NCI-H1092 treated with DMSO at 0.1 percent for 48 hours (cell line): Measurements from ENCODE around the gene IFIT3.
"Not testable (repeated sequence)": the region's sequence is repeated elsewhere in the genome, so short reads cannot be mapped to it uniquely, and the experiment has no call there.

Experiments
- DNase-seq: peaks from one replicate; lab custom pipeline; 2025; lab: John Stamatoyannopoulos, UW

The IFIT3 gene, protein sequence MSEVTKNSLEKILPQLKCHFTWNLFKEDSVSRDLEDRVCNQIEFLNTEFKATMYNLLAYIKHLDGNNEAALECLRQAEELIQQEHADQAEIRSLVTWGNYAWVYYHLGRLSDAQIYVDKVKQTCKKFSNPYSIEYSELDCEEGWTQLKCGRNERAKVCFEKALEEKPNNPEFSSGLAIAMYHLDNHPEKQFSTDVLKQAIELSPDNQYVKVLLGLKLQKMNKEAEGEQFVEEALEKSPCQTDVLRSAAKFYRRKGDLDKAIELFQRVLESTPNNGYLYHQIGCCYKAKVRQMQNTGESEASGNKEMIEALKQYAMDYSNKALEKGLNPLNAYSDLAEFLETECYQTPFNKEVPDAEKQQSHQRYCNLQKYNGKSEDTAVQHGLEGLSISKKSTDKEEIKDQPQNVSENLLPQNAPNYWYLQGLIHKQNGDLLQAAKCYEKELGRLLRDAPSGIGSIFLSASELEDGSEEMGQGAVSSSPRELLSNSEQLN

DNA sequence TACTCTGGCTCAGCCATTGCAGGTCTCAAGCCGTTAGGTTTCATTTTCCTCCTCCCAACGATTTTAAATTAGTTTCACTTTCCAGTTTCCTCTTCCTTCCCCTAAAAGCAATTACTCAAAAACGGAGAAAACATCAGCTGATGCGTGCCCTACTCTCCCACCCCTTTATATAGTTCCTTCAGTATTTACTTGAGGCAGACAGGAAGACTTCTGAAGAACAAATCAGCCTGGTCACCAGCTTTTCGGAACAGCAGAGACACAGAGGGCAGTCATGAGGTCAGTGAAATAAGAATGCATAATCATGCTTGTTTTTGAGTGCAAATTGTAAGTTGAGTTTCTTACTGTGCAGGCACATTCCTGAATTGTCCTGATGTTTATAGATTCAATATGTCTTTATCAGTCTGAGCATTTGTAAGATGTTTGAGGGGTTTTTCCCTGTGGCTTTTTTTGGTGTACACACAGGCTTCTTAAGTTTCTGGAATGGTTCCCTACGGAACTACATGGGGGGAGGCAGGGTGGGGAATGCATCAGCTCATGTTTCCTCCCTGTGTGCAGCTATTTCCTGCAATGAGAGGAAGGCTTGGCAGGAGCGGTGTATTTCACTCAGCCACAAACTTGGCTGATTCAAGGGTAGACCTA, at the start of gene IFIT3:
Gene IFIT3 (plus strand): TSS at position 195 of the 639 bp plus-strand sequence. CDS start 77 bp downstream, at position 272.
- no peak for DNase-seq

DNA sequence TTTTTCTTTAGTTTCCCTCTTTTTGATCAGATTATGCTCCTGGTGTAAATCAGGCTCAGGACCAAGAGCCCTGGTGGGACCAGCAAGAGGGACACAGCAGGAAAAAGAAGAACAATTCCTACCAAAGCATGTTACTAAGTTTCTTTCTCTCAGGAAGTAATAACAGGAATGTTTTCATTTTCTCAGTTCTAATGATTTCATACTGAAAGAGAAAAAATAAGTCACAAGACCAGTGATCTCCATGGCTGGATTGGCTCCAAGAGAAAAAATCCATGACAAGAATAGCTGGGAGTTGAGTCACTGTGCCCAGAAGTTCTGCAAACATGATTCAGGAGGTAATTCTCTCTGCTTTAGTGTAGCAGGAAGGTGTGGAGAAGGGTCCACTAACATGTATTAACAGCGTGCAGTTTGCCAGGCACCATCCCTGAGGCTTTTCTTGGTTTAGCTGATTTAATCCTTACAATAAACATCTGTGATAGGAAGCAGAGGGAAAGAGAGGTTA, 49.7 kb upstream of the IFIT3 start:
- no peak for DNase-seq

DNA sequence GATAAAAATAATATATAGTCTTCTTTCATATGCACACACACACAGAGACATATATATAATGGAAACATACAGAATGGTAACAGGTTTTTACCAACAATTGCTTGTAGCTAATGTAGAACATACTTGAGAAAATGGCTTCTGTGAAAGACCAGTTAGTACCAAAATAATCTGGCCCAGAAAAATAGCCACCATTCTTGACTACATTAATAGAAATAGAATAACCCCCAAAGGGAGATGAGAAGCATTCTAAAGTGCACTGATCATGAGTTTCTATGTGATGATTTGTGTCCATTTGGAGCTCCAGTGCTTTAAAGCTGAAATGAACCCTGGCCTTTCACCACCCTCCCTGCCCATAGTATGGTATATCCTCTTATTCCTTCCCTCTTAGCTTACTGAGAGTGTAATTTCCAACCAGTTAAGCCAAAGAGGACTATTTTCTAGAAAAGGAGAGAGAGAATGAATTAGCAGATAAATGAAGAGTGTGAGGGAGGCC, 48.9 kb upstream of the IFIT3 start:
- DNase-seq = no peak

DNA sequence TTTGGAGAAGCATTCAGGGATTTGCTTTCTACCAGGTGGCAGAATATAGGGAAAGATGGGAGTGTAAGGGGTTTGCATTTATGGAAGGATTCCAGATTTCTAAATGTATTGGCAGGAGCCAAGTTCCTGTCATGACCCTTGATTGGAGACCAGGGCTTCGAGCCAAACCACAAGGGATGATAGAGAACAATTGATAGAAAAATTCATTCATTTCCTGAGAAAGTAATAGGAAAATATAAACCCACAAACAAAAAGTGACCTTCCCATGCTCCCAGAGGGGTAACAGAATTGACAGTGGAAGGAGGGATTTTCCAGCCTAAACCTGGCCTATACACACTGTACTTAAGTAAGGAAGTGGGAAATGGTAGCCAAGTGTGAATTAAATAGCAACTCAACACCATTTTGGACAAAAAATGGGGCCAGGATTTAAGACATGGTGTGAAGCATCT, 48.4 kb upstream of the IFIT3 start:
- peak; percentile 11 for DNase-seq

DNA sequence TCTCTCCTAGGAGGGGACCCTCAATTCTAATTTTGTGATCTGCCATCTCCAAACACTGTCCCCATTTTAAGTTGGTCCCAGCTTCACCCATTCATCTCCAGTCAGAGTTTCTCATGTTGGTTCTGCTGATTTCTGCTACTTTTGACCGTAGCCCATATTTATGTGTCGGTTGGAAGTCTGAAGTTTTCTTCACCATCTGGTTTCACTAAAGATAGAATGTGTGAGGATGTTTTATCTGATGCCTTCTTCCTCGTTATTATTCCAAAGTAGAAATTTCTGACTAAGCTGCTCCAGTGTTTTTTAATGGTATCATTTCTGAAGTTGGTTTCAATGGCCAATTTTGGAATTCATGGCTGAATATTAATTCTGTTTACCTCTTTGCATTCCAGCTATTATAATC, 47.3 kb upstream of the IFIT3 start:
- DNase-seq = no peak

DNA sequence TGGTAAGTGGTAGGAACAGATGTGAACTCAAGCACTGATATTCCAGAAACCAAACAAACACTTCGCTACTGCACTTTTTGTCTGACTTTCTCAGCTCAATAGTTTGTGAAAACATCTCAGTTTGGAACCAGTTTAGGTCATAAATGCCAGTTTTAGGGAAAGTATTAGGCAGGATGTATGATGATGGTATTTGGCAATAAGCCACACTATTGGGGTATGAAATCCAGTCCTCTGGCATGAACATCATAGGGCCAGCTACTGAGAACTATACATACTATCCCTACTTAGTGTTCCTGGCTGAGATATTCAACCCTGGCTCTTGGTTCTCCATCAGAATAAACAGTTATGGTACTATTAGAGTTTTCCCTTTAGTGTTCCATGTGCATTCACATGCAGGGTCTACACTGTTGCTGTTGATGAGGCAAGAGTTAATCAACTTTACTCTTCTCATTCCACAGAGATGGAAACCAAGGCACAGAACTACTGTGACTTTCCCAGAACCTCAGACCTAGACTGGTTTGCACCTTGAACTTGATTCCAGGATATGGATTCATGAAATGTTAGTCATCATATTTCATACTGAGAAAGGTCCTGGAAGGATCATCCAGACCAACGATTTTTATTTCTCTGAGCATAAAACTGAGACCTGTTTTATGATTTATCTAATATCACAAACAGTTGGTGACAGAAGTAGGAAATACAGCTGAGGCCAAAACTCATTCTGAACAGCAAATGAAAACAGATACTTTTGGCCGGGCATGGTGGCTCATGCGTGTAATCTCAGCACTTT, 46.0 kb upstream of the IFIT3 start:
- DNase-seq = no peak

DNA sequence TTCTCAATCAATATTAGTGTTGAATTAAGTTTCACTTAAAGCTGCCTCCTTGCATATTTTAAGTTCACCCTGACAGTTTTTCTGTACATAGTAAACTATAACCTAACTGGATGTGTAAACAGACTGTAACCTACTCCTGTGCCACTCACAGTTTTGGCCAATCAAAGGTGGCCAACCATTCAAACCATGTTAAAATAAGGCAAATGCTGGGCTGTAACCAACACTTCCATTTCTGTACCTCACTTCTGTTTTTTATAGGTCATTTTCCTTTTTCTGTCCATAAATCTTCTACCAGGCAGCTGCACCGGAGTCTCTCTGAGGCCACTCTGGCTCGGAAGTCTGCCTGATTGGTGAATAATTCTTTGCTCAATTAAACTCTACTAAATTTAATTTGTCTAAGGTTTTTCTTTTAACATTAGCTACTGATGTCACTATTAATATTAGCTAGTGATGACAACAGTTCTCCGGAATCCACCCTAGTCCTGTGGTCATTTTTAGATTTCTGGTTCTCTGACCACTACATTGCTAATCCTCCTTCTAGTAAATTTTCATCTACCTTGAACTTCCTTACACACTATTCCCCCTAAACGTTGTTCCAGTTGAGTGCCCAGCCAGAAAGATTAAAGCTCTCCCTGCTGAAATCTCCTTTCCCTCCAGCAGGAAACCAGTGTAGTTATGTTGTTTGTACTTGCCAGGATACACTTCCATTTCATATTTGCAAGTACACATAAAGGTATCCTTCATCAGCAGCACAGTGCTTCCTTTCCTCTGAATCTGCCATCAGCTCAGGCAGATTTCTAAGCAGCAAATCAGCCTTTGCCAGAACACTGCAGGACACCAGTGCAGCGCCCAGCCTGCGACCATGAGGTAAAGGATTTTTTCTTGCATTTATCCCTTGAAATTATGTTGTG, 44.5 kb upstream of the IFIT3 start:
- peak; percentile 59 for DNase-seq

DNA sequence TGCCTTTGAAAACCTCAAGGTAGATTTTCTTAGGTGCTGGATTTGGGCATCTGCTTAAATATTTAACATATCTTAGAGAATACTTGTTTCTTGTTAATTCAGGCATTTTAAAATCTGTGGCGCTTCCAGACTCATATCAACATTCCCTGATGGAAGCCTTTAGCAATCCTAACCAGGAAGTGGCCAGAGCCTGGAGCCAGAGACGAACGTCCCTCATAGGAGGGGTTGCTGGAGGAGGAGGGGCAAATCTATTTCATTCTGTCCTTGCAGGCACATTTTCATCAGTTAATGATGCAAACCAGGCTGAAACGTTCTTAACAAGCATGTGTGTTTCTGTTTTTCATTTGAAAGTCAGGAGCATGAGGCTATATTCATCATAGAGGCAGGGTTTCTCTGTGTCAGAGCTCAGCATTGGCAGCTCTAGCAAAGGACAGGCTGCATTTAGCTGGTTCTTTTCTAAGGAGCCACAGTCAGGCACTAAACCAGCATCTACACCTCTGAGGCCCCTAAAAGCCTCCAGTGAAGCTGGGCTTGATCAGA, 43.8 kb upstream of the IFIT3 start:
- peak; percentile 67 for DNase-seq

DNA sequence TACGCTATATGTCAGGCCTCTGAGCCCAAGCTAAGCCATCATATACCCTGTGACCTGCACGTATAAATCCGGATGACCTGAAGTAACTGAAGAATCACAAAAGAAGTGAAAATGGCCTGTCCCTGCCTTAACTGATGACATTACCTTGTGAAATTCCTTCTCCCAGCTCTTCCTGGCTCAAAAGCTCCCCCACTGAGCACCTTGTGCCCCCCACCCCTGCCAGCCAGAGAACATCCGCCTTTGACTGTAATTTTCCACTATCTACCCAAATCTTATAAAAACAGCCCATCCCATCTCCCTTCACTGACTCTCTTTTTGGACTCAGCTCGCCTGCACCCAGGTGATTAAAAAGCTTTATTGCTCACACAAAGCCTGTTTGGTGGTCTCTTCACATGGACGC, 43.1 kb upstream of the IFIT3 start:
- not testable (repeated sequence) for DNase-seq

DNA sequence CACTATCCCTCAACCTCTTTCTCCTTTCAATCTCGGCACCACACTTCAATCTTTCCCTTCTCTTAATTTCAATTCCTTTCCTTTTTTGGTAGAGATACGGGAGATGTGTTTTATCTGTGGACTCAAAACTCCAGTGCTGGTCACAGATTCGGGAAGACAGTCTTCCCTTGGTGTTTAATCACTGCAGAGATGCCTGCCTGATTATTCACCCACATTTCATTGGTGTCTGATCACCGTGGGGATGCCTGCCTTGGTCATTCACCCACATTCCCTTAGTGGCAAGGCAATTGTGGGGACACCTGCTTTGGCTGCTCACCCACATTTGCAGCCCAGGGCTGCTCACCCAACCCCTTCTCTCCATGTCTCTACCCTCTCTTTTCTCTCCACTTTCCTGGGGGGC, 42.5 kb upstream of the IFIT3 start:
- DNase-seq = not testable (repeated sequence)

DNA sequence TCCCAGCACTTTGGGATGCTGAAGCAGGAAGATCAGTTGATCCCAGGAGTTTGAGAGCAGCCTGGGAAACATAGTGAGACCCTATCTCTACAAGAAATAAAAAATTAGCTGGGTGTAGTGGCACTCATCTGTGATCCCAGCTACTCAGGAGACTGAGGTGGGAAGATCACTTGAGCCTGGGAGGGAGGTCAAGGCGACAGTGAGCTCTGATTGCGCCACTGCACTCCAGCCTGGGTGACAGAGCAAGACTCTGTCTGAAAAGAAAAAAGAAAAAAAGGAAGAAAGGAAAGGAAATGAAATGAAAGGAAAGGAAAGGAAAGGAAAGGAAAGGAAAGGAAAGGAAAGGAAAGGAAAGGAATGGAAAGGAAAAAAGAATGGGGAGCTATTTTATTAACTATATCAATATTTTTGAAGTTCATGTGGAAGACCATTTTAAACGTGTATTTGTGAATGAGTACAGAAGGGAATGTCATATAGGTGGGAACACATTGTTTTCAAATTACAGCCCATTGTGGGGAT, 33.0 kb upstream of the IFIT3 start:
- DNase-seq = no peak

DNA sequence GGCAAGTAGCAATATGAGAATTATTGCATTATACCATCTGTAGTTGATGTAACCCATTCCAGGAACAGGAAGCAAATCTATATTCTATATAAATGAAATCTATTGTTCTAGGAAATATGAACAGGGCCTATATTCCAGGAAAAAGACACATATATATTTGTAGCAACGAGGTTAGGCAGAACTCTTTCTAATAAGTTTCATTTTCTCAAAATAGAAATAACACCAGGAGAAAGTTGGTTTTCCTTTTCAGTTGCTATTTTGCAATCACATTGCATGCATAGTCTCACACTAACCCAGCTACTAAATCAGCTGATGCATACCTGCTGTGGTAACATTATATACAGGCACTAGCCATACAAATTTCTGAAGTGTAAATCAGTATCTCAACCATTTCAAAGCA, 32.2 kb upstream of the IFIT3 start:
- no peak for DNase-seq

DNA sequence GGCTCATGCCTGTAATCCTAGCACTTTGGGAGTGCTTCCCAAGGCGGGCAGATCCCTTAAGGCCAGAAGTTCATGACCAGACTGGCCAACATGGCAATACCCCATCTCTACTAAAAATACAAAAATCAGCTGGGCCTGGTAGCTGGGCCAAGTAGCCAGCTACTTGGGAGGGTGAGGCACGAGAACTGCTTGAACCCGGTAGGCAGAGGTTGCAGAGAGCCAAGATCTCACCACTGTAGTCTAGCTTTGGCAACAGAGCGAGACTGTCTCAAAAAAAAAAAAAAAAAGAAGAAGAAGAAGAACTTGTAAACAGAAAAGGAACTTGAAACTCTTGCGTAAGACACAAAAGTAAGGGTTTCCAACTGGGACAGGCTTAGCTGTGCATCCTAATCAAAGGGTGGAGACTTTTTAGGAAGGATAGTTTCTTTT, 31.6 kb upstream of the IFIT3 start:
- no peak for DNase-seq

DNA sequence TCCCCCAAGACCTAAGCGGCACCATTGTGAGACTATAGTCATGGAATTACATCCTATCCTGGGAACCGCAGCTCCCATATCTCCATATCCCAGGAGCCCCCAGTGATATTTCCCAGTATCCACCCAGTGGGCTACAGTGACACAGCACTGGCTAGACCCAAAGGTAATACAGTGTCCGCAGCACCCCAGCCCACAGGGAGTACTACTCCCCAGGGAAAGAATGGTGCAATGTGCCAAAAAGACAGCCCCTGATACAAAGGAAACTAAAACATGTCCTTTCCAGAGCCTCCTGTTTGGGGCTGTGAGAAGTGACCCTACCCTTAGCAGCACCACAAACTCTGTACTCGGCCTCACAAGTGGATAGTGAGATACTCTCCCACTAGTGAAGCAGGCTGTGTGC, 30.4 kb upstream of the IFIT3 start:
- no peak for DNase-seq

DNA sequence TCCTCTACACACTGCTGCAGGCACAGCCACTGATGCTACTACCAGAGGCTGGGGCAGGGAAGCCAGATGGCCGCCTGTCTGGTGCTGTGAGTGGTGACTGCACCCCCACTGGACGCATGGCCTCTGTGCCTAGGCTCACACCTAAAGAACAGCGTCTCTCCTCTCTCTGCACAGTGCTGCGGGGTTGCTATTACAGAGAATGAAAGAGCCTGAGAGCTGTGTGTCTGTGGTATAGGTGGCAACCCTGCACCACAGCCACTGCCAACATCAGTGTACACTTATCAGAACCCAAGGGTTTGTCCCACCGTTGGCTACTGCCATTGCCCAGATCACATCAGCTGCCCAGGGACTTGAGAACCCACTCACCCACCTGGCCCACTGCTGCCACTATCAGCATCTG, 30.0 kb upstream of the IFIT3 start:
- DNase-seq = no peak

DNA sequence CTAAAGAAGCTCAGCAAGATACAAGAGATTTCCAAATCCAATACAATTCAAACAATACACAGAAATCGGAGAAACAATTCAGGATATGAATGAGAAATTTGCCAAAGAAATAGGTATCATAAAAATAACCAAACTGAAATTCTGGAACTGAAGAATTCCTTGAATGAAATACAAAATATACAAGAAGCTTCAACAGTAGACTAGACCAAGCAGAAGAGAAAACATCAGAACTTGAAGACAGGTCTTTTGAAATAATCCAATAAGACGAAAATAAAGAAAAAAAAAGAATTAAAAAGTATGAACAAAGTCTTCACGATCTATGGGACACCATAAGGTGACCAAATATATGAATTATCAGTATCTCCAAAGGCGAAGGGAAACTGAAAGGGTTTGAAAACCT, 28.8 kb upstream of the IFIT3 start:
- no peak for DNase-seq

DNA sequence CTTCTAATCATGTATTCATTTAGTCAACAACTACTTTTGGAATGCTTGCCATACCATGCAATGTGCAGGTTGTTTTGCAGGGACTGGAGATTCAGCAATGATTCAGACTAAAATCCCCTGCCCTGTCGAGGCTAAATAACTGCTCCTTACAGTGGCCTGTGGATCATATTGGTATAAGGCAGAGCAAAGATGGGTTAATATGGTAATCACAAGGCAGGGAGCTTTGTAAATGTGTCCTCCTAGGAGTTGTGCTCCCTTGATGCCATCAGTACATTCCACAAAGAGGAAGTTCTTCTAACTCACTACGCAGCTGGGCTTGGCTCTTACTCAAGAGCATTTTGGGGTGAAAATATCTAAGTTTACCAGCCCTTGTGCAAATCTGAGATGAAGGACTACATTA, 26.6 kb upstream of the IFIT3 start:
- no peak for DNase-seq

DNA sequence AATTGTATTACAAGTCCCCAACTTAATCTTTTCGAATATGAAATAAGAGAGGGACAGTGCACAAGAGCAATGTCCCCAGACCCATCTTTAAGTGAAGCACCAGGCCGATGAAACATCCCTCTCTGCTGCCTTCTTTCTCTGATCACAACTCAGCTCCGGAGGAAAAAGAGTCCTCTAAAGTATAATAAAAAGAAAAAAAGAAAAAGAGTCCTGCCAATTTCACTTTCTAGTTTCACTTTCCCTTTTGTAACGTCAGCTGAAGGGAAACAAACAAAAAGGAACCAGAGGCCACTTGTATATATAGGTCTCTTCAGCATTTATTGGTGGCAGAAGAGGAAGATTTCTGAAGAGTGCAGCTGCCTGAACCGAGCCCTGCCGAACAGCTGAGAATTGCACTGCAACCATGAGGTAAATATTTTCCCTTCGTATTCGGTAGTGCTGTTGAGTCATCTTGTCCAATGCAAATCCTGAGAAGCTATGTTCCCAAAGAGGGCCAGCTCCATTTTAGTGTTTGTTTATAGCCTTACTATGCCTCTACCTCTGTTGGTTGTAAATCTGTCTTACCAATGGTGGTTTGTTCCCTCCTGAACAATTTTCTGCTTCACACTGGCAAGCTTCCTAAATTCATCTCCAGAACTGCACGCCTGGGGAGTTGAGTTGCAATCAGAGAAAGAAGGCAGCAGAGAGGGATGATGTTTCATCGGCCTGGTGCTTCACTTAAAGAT, 25.9 kb upstream of the IFIT3 start, which contains the start of gene IFIT2:
Gene IFIT2 (plus strand): TSS at position 326 of the 725 bp plus-strand sequence. CDS start 78 bp downstream, at position 404.
- DNase-seq = peak; percentile 45

DNA sequence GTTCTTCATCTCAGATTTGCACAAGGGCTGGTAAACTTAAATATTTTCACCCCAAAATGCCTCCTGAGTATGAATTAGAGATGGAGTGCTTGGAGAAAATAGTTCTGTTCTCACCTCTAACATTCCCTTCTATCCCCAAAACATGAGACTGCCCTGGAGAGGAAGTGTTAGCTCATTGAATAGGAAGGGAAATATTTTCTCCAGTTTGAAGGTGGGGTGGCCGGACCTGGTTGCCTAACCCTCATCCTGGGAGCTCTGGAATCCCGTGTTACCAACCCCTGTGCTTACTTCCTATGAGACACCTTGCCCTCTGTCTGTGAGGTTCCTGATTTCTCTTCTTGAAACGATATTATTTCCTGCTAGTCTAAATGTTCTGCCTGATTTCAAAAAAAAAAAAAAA, 25.2 kb upstream of the IFIT3 start:
- no peak for DNase-seq

DNA sequence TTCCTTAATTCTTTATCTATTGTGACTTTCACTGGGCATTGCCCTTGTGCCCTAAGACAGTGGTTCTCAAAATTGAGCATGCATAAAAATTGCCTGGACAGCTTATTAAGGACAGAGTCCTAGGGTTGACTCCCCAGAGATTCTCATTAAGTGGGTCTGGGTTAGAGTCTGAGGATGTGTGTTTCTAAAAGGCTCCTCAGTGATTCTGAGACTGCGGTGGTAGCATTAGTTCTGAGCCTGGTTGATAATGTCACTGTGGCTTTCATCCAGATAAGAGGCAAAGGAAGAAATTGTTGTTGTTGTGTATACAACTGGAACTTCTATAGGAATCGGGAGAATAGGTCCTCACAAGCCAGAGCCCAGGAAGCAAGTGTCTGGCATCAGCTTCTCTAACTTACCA, 24.6 kb upstream of the IFIT3 start:
- no peak for DNase-seq
